ENCODE results near the gene TSEN54.

DNA sequence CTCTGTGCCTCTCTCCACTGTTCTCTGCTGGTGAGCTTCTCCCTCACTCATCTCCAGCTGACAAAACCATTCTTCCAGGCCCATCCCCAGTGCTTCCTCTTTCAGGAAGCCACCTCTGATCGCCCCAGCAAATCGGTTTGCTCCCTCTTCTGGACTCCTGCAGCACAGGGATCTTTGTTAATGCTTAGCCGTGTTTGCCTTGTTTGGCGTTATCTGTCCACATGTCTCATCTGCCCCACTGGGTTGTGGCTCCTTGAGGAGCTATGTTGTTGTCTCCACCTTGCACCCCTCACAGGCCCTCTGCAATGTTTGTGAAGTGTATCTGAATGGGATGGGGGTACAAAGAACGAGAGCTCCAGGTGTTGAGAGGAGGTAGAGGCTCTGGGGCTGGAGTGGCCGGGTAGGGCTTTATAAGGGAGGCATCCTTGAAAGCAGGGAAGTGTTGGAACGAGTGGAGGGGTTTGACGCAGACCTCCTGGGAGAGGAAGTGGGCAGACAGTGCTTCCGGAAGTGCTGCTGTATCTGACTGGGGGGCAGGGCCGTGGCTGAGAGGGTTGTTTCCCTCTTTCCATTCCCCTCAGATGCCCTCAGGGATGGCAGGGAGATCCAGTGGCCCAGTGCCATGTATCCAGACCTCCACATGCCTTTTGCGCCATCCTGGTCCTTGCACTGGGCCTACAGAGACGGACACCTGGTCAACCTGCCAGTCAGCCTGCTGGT lies 28.8 kb upstream of the TSEN54 start:
- TF ChIP-seq, protein P1, sequence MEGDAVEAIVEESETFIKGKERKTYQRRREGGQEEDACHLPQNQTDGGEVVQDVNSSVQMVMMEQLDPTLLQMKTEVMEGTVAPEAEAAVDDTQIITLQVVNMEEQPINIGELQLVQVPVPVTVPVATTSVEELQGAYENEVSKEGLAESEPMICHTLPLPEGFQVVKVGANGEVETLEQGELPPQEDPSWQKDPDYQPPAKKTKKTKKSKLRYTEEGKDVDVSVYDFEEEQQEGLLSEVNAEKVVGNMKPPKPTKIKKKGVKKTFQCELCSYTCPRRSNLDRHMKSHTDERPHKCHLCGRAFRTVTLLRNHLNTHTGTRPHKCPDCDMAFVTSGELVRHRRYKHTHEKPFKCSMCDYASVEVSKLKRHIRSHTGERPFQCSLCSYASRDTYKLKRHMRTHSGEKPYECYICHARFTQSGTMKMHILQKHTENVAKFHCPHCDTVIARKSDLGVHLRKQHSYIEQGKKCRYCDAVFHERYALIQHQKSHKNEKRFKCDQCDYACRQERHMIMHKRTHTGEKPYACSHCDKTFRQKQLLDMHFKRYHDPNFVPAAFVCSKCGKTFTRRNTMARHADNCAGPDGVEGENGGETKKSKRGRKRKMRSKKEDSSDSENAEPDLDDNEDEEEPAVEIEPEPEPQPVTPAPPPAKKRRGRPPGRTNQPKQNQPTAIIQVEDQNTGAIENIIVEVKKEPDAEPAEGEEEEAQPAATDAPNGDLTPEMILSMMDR (IDR thresholded peaks at IDR 0.05) = no peak
- no peak for TF ChIP-seq POLR2AphosphoS5 (IDR thresholded peaks at IDR 0.05; ENCODE audit: low read depth, low read length)

Data from Panc1 (cell line).